Thymus (tissue), 11 donors: ENCODE data around the gene IKZF2. TPM values are rescaled to one million over a fixed set of nuclear protein-coding genes. Genes with fewer than 3 reads are reported as not detected.
A peak's percentile ranks its signal among the peaks of the same experiment; 100 is the strongest.

Source experiments
- DNase-seq, 9 donors: peaks; one replicate each; pipeline ENCODE4 v3.0.0-alpha.2; 2013; ENCODE audit warnings: low spot score in 9 of 9, low read depth in 6 of 9, missing footprints in 1 of 9
- H3K27ac ChIP-seq, 2 donors: one replicate each; pipeline ENCODE4 v1.5.1; 2013; ENCODE audit warnings: control low read depth in 1 of 2, low read depth in 1 of 2, low read length in 1 of 2, mild to moderate bottlenecking in 1 of 2, moderate library complexity in 1 of 2
- H3K27me3 ChIP-seq, 2 donors: one replicate each; pipeline ENCODE4 v1.5.1; 2013; ENCODE audit warnings: low read length in 1 of 2; ENCODE audit not compliant: control insufficient read depth in 2 of 2, insufficient read depth in 1 of 2
- H3K36me3 ChIP-seq, 2 donors: one replicate each; pipeline ENCODE4 v1.5.1; 2013; ENCODE audit warnings: low read length in 1 of 2, mild to moderate bottlenecking in 1 of 2, moderate library complexity in 1 of 2; ENCODE audit not compliant: control insufficient read depth in 2 of 2, insufficient read depth in 2 of 2
- H3K4me1 ChIP-seq, 2 donors: one replicate each; pipeline ENCODE4 v1.5.1; 2013; ENCODE audit warnings: low read length in 2 of 2; ENCODE audit not compliant: control insufficient read depth in 2 of 2, insufficient read depth in 2 of 2
- H3K4me3 ChIP-seq, 2 donors: one replicate each; pipeline ENCODE4 v1.5.1; 2013; ENCODE audit warnings: low read length in 2 of 2, control low read depth in 1 of 2, mild to moderate bottlenecking in 1 of 2
- H3K9me3 ChIP-seq, 2 donors: one replicate each; pipeline ENCODE4 v1.5.1; 2013; ENCODE audit warnings: low read length in 1 of 2, mild to moderate bottlenecking in 1 of 2; ENCODE audit not compliant: control insufficient read depth in 2 of 2, insufficient read depth in 1 of 2
- WGBS: extraction: QIAGEN DNeasy Blood & Tissue Kit; methylation state at CpG from one replicate; pipeline ENCODE4 v1.1.7; 2013; 5-methylcytosine and 5-hydroxymethylcytosine counted together
- polyA plus RNA-seq: library from polyadenylated mRNA; stranded (reverse); fragments of 200-250 nt; gene quantifications from one replicate; pipeline ENCODE4 v1.2.3, GENCODE V29; 2013
- total RNA-seq: library from RNA; stranded (reverse); fragments of 120-200 nt; gene quantifications from one replicate; pipeline ENCODE4 v1.2.4, GENCODE V29; 2013
- donor health status: healthy.

Gene IKZF2
- total and polyA plus RNA-seq, 2 donors = 19.2 to 158 TPM

GRCh38 chr2:213149294-213149875, 2.0 kb downstream of the IKZF2 start:
- Histone ChIP-seq H3K9me3 (no peaks in the 10 kb centered on the region), H3K36me3 (peaks cover 0 to 5% of the 10 kb centered on the region in 2 donors), H3K27ac (peak overlapping the region; percentile 92 to 95), H3K4me1 (peaks cover 4 to 5% of the 10 kb centered on the region in 2 donors), H3K4me3 (peak overlapping the region; percentile 76 to 91), H3K27me3 (no peaks in the 10 kb centered on the region)
- under 1% methylated on average over 3 of the region's 3 CpGs for WGBS
- peak in 2 of 9 donors; percentile 29 to 54 for DNase-seq

DNA sequence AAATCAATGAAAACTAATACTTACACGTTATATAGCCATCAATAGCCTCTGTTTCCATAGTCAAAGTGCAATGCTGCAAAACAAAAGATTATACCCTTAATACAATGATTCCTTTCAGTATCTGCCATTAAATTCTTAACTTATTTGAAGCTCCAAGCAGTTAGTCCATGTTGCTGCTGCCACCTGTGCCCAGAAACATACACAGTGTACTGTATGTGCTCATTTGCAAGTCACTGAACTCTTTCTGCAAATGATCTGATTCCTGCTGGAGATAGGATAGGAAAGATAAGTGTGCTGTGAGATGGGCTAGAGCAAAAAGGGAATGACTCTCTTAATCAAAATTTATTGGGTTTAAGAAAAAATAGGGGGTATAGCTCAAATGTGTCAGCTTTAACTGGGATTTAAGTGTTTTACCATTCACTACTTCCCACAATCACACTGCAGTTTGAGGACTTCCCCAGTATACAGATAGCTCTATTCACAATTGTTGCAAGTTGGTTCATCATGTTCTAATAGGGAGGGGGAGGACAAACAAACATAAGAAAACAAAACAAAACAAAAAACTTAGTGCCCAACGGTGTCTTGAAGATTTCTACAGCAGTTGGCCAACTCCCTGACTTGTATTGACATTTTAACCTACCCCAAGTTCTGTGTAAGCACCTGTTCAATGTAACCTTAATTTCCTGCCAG, 2.7 kb downstream of the IKZF2 start:
- 22% methylated on average over 2 of the region's 2 CpGs for WGBS
- peak in 4 of 9 donors; percentile 61 to 80 (median 67) for DNase-seq
- Histone ChIP-seq H3K27ac (peak overlapping the region; percentile 76 to 95), H3K4me3 (peak overlapping the region; percentile 76 to 91), H3K4me1 (peaks cover 0 to 2% of the 10 kb centered on the region in 2 donors), H3K27me3 (no peaks in the 10 kb centered on the region), H3K9me3 (no peaks in the 10 kb centered on the region), H3K36me3 (peaks cover 0 to 6% of the 10 kb centered on the region in 2 donors)

- H3K27ac ChIP-seq = peak overlapping the region; percentile 51 to 84
- no peaks in the 10 kb centered on the region for H3K27me3 ChIP-seq
- WGBS = 41% methylated on average over 2 of the region's 2 CpGs
- peaks cover 1 to 16% of the 10 kb centered on the region in 2 donors for H3K36me3 ChIP-seq
- H3K9me3 ChIP-seq = no peaks in the 10 kb centered on the region
- peak overlapping the region; percentile 41 to 76 for H3K4me3 ChIP-seq
- peak in 4 of 9 donors; percentile 62 to 81 (median 69) for DNase-seq
- peaks cover under 1 to 1% of the 10 kb centered on the region in 2 donors for H3K4me1 ChIP-seq
Observed at GRCh38 chr2:213147538-213147937, 3.9 kb downstream of the IKZF2 start.

DNA sequence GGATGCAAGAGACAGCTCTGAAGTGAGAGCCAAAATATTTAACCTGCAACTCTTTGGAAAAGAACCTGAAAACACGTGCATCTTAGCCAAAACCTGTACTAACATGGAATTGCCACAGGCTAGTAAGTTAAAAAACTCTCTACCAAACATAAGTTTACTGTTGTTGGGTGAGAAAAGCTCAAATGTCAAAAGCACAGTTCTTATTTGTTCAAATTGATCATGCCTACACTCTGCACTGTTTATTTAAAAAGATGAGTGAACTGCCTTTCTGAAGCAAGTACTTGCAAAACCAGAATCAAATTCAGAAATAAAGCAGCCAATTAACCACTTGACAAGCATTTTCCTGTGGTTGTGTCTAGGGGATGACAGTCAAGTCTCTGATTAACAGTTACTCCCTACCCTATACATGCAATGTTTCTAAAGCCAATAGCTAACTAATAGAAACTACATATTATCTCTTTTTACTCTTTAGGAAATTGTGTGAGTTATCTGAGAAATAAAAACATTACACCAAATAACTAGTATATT, 5.6 kb downstream of the IKZF2 start:
- DNase-seq = peak in 3 of 9 donors; percentile 45 to 68 (median 59)
- no peaks in the 10 kb centered on the region for H3K27me3 ChIP-seq
- H3K27ac ChIP-seq = peak overlapping the region; percentile 46 to 69
- peak overlapping the region; percentile 59 to 76 for H3K4me3 ChIP-seq
- 50% methylated on average over 1 of the region's 1 CpG for WGBS
- no peaks in the 10 kb centered on the region for H3K9me3 ChIP-seq
- peaks cover 3% of the 10 kb centered on the region in 2 donors for H3K4me1 ChIP-seq
- H3K36me3 ChIP-seq = peaks cover 3 to 31% of the 10 kb centered on the region in 2 donors

DNA sequence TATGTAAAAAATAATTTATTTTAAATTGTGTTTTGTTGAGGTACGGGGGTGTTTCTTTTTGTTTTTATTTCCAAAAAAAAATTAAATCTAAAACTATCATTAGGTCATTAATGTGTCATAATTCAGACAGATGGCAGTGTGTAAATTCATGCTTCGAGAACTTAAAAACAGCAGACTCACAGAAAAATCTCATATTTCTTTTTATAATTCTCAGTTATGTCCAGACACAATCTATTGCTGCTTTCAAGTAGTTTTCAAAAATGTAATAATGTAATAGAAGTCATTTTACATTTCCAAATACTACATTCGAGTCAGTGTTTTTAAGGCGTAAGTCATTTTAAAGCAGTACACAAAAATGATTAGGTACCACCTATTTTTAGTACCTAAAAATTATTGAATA, 14.3 kb downstream of the IKZF2 start:
- Histone ChIP-seq H3K36me3 (peaks cover 0 to 63% of the 10 kb centered on the region in 2 donors), H3K4me3 (no peak overlapping the region), H3K4me1 (peaks cover under 1 to 4% of the 10 kb centered on the region in 2 donors), H3K27me3 (no peaks in the 10 kb centered on the region), H3K27ac (no peak overlapping the region), H3K9me3 (no peaks in the 10 kb centered on the region)
- no peak for DNase-seq
- 83% methylated on average over 4 of the region's 4 CpGs for WGBS

DNA sequence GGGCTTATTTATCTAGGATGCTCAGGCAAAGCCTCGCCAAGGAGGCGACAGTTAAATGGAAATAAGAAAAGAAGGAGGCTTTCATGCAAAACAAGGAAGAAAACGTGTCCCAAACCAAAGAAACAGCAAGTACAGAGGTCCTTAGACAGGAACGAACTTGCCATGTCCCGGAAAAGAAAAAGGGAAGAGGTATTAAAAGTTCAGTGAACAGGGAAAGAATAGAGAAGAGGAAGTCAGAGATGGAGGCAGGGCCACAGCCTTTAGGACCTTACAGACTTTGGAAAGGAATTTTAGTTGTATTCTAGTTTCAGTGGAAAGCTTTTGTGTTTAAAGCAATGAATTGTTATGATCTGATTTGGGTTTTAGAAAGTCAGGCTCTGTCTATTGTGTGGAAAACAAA, 22.1 kb downstream of the IKZF2 start:
- H3K36me3 ChIP-seq = peaks cover 0 to 62% of the 10 kb centered on the region in 2 donors
- H3K9me3 ChIP-seq = no peaks in the 10 kb centered on the region
- DNase-seq = no peak
- H3K27me3 ChIP-seq = no peaks in the 10 kb centered on the region
- 80% methylated on average over 5 of the region's 5 CpGs for WGBS
- peaks cover 5 to 6% of the 10 kb centered on the region in 2 donors for H3K4me1 ChIP-seq
- no peak overlapping the region for H3K4me3 ChIP-seq
- no peak overlapping the region for H3K27ac ChIP-seq

DNA sequence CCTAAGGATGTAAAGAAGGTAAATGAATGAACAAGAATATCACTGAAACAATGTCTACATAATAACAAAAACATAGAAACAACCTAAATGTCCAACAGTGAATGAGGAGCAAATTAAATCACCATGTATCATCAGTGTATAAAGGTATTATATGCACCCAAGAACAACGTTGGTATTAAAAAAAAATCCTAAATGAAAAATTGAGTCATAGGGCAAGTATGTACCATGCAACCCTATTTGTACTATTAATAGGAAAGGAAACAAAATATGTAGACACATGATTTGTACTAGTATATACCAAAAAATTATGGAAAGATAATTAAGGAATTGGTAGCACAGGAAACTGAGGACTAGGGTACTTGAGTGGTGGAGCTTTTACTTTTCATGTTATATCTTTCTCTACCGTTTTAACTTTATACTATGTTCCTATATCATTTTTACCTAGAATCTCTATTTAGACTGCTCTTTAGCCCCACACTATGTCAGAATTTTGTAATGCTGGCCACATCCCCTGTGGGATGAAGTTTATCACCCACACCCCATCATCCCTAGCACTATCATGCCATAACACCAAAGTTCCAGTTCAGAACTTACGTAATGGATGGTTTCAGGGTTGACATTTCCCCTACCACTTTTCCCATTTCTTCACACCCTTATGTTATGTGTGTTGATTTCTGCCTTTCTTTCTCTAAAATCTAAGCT, 25.6 kb downstream of the IKZF2 start:
- H3K27me3 ChIP-seq = no peaks in the 10 kb centered on the region
- H3K36me3 ChIP-seq = peaks cover 0 to 43% of the 10 kb centered on the region in 2 donors
- H3K27ac ChIP-seq = no peak overlapping the region
- peaks cover 12 to 23% of the 10 kb centered on the region in 2 donors for H3K4me1 ChIP-seq
- WGBS = 80% methylated on average over 3 of the region's 3 CpGs
- H3K4me3 ChIP-seq = no peak overlapping the region
- DNase-seq = no peak
- H3K9me3 ChIP-seq = no peaks in the 10 kb centered on the region

- Histone ChIP-seq H3K4me1 (peaks cover 26 to 37% of the 10 kb centered on the region in 2 donors), H3K9me3 (no peaks in the 10 kb centered on the region), H3K27ac (peak overlapping the region in 1 of 2 donors; percentile 46), H3K36me3 (peaks cover 0 to 26% of the 10 kb centered on the region in 2 donors), H3K4me3 (no peak overlapping the region), H3K27me3 (no peaks in the 10 kb centered on the region)
- DNase-seq = no peak
- WGBS = 92% methylated on average over 4 of the region's 4 CpGs
Observed at GRCh38 chr2:213122725-213123124, 28.7 kb downstream of the IKZF2 start.
